ENCODE measurements around the gene C12orf76. TPM values are rescaled to one million over a fixed set of nuclear protein-coding genes. Genes with fewer than 3 reads are reported as not detected.
"Not testable (repeated sequence)": the region's sequence is repeated elsewhere in the genome, so short reads cannot be mapped to it uniquely, and the experiment has no call there.

C12orf76 gene
- total RNA-seq, 4 donors from 2014 or later = 9.4 to 21.5 (median 11.4) TPM

DNA sequence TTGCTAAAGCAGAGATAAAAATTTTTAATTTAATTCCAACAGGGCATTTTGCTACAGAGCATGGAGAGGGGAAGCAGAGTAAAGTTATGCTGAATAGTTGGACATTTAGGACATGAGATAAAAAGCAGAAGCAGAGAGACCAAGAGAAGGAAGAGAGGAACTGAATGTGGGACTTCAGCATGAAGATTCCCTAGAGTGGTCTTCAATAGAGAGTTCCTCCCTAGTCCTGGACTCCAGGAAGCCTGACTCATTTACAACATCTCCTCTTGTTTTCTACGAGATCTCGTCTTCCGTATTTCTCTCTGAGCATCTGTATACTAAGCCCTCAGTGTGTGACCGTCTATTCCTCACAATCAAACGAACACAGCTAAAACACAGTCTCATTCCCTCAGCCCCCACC, 40.6 kb upstream of the C12orf76 start:
- H3K27ac ChIP-seq = no peak overlapping the region
- 86 to 98% methylated on average over 5 of the region's 5 CpGs for WGBS, 2 donors (ENCODE audit: low coverage in 1 of 2)
- no peaks in the 10 kb centered on the region for H3K4me1 ChIP-seq
- peaks cover 5% of the 10 kb centered on the region for H3K27me3 ChIP-seq
- no peaks in the 10 kb centered on the region for H3K36me3 ChIP-seq
- no peak for ATAC-seq
- no peaks in the 10 kb centered on the region for H3K9me3 ChIP-seq
- H3K4me3 ChIP-seq = no peak overlapping the region
- TF ChIP-seq, protein P1, sequence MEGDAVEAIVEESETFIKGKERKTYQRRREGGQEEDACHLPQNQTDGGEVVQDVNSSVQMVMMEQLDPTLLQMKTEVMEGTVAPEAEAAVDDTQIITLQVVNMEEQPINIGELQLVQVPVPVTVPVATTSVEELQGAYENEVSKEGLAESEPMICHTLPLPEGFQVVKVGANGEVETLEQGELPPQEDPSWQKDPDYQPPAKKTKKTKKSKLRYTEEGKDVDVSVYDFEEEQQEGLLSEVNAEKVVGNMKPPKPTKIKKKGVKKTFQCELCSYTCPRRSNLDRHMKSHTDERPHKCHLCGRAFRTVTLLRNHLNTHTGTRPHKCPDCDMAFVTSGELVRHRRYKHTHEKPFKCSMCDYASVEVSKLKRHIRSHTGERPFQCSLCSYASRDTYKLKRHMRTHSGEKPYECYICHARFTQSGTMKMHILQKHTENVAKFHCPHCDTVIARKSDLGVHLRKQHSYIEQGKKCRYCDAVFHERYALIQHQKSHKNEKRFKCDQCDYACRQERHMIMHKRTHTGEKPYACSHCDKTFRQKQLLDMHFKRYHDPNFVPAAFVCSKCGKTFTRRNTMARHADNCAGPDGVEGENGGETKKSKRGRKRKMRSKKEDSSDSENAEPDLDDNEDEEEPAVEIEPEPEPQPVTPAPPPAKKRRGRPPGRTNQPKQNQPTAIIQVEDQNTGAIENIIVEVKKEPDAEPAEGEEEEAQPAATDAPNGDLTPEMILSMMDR (IDR thresholded peaks at IDR 0.05) = no peak
- TF ChIP-seq EP300 (IDR thresholded peaks at IDR 0.05) = no peak
- no peak for TF ChIP-seq POLR2AphosphoS5 (IDR thresholded peaks at IDR 0.05)
- no peak for TF ChIP-seq POLR2A (IDR thresholded peaks at IDR 0.05)

DNA sequence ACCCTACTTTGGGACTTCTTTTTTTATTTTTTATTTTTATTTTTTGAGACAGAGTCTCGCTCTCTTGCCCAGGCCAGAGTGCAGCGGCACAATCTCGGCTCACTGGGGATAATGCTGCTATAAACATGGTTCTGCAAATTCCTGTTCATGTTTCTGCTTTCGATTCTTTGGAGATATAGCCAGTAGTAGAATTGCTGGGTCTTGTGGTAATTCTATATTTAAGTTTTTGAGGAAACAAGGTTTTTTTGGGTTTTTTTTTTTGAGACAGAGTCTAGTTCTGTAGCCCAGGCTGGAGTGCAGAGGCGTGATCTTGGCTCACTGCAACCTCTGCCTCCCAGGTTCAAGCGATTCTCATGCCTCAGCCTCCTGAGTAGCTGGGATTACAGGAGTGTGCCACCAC, 39.9 kb upstream of the C12orf76 start:
- not testable (repeated sequence) for H3K27me3 ChIP-seq, H3K36me3 ChIP-seq, H3K9me3 ChIP-seq, H3K4me3 ChIP-seq, H3K27ac ChIP-seq, ATAC-seq, H3K4me1 ChIP-seq
- 77 to 91% methylated on average over 5 to 6 of the region's 6 CpGs for WGBS, 2 donors (ENCODE audit: low coverage in 1 of 2)

DNA sequence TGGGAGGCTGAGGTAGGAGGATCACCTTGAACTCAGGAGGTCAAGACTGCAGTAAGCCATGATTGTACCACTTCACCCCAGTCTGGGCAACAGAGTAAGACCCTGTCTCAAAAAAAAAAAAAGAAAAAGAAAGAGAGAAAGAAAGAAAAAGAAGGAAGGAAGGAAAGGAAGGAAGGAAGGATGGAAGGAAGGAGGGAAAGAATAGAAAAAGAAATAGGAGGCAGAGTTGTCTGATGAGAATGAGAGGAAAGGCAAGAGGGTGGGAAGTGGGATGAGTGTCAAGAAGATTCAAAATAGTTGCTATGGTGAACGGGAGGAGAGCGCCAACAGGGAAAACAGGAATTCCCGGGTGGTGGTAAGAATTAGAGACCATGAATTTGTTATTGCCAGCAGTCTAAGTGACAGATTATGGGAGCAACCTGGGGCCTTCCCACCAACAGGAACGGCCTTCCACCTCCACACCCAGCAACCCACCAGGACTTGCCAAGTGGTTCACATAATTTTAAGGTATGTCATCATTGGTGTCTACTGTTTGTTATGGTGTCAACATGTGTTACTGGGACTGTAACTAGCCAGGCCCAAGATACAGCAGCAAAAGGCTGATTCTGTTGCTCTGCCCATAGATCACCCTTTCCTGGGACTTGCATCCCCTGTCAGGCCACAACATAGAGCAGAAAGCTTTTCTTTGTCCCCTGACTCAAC, 36.1 kb upstream of the C12orf76 start:
- peaks cover 0 to 11% (median 0%) of the 10 kb centered on the region in 3 donors for H3K4me1 ChIP-seq
- WGBS, 2 donors (ENCODE audit: low coverage in 1 of 2) = 20 to 51% methylated on average over 1 to 4 of the region's 4 CpGs
- no peak for TF ChIP-seq EP300 (IDR thresholded peaks at IDR 0.05)
- no peak for TF ChIP-seq POLR2A (IDR thresholded peaks at IDR 0.05)
- TF ChIP-seq, protein P1 (IDR thresholded peaks at IDR 0.05) = no peak
- TF ChIP-seq POLR2AphosphoS5 (IDR thresholded peaks at IDR 0.05) = no peak
- ATAC-seq = no peak
- no peaks in the 10 kb centered on the region for H3K27me3 ChIP-seq
- no peak overlapping the region for H3K4me3 ChIP-seq
- H3K36me3 ChIP-seq = no peaks in the 10 kb centered on the region
- no peaks in the 10 kb centered on the region for H3K9me3 ChIP-seq
- no peak overlapping the region for H3K27ac ChIP-seq

DNA sequence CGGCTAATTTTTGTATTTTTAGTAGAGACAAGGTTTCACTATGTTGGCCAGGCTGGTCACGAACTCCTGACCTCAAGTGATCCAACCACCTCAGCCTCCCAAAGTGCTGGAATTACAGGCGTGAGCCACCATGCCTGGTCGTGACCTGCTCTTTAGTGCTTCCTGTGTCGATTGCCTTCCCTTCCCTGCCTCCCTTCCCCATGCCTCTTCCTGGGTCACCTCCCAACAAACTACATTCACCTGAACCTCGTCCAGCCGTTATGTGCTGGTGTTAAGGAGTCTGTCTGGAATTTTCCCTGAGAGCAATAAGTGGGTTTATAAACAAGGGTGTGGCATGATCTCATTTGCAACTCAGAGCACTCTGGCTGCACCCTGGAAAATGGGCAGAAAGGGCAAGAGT, 32.1 kb upstream of the C12orf76 start:
- Histone ChIP-seq H3K9me3 (no peaks in the 10 kb centered on the region), H3K36me3 (no peaks in the 10 kb centered on the region), H3K4me1 (peaks cover 0 to 16% (median 0%) of the 10 kb centered on the region in 3 donors), H3K4me3 (no peak overlapping the region), H3K27ac (no peak overlapping the region), H3K27me3 (no peaks in the 10 kb centered on the region)
- no peak for ATAC-seq
- TF ChIP-seq POLR2AphosphoS5 (IDR thresholded peaks at IDR 0.05) = no peak
- TF ChIP-seq POLR2A (IDR thresholded peaks at IDR 0.05) = no peak
- TF ChIP-seq, protein P1 (IDR thresholded peaks at IDR 0.05) = no peak
- TF ChIP-seq EP300 (IDR thresholded peaks at IDR 0.05) = no peak
- 87 to 89% methylated on average over 3 to 7 of the region's 7 CpGs for WGBS, 2 donors (ENCODE audit: low coverage in 1 of 2)

DNA sequence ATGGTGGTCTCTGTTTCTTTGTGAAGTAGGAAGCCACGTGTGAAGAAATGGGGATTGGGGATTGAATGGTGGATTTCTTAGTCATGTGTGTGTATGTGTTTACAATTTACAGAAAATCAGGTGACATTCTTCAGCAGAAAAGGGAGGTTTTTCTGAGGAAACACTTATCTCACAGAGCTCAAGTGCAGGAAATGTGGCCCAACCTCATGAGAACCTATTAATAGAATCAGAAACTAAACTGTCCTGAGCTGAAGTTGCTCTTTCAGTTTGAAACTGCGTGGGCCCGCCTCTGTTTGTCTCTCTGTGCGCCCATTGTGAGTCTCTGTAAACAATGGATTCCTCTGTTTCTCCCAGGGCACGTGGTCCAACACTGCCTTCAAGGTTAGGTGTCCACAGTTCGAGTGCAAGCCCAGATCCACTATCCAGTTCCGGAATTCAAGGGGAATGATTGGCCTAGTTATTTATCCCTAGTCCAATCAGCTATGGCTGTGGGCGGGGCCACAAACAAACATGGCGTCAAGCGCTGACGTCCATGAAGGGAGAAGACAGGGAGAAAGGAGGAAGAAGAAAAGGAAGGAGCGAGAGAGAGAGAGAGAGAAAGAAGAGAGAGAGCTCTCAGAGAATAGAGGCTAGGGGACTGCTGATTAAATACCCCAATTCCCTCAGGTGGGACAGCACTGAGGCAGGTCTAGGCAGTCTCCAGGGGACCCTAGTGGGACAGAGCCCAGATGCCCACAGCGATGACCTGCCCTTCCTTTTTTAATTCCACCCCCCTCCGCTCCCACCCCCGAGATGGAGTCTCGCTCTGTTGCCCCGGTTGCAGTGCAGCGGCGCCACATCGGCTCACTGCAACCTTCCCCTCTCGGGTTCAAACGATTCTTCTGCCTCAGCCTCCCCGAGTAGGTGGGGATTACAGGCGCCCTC, 31.4 kb upstream of the C12orf76 start:
- no peak overlapping the region for H3K4me3 ChIP-seq
- no peak for TF ChIP-seq POLR2AphosphoS5 (IDR thresholded peaks at IDR 0.05)
- no peak for TF ChIP-seq EP300 (IDR thresholded peaks at IDR 0.05)
- no peak for TF ChIP-seq POLR2A (IDR thresholded peaks at IDR 0.05)
- TF ChIP-seq, protein P1 (IDR thresholded peaks at IDR 0.05) = no peak
- no peaks in the 10 kb centered on the region for H3K9me3 ChIP-seq
- WGBS, 2 donors (ENCODE audit: low coverage in 1 of 2) = 79 to 86% methylated on average over 5 to 15 of the region's 24 CpGs
- H3K4me1 ChIP-seq = peaks cover 0 to 16% (median 0%) of the 10 kb centered on the region in 3 donors
- H3K36me3 ChIP-seq = no peaks in the 10 kb centered on the region
- no peaks in the 10 kb centered on the region for H3K27me3 ChIP-seq
- peak; percentile 46 for ATAC-seq
- peak overlapping the region in 2 of 4 donors; percentile 30 to 41 for H3K27ac ChIP-seq
